ENCODE data around the gene ANKRD30B. TPM values are rescaled to one million over a fixed set of nuclear protein-coding genes. Genes with fewer than 3 reads are reported as not detected.
"Not testable (repeated sequence)": the region's sequence is repeated elsewhere in the genome, so short reads cannot be mapped to it uniquely, and the experiment has no call there.

The ANKRD30B gene
- not detected for total RNA-seq

GRCh38 chr18:14747513-14748474 is at the start of gene ANKRD30B:
TSS of gene ANKRD30B (plus strand) at chr18:14748172. CDS start at chr18:14748420, 248 bp downstream.
- Mint-ChIP-seq H3K36me3 (no peaks in the 10 kb centered on the region), H3K27ac (no peak within 1 kb of the TSS), H3K9me3 (no peaks in the 10 kb centered on the region)
- DNase-seq (ENCODE audit: low spot score in 2 of 2) (peak in 1 of 2 donors; percentile 2), ATAC-seq (peak in 1 of 2 donors; percentile 41)

GRCh38 chr18:14701286-14702040 is 46.5 kb upstream of the ANKRD30B start:
- not testable (repeated sequence) for H3K36me3 Mint-ChIP-seq; ATAC-seq; H3K9me3 Mint-ChIP-seq; DNase-seq (ENCODE audit: low spot score in 2 of 2); H3K27ac Mint-ChIP-seq

- not testable (repeated sequence) for H3K9me3 Mint-ChIP-seq; ATAC-seq; H3K27ac Mint-ChIP-seq; DNase-seq (ENCODE audit: low spot score in 2 of 2); H3K36me3 Mint-ChIP-seq
These were observed 38.2 kb upstream of the ANKRD30B start for GRCh38 chr18:14709761-14710160.

- not testable (repeated sequence) for H3K9me3 Mint-ChIP-seq; DNase-seq (ENCODE audit: low spot score in 2 of 2); H3K36me3 Mint-ChIP-seq; ATAC-seq; H3K27ac Mint-ChIP-seq
These were observed 26.4 kb upstream of the ANKRD30B start for GRCh38 chr18:14721569-14721968.

- not testable (repeated sequence) for H3K27ac Mint-ChIP-seq; H3K36me3 Mint-ChIP-seq; ATAC-seq; H3K9me3 Mint-ChIP-seq; DNase-seq (ENCODE audit: low spot score in 2 of 2)
These were observed 8.9 kb upstream of the ANKRD30B start for GRCh38 chr18:14739056-14739455.

- no peaks in the 10 kb centered on the region for H3K9me3 Mint-ChIP-seq
- H3K36me3 Mint-ChIP-seq, result no peaks in the 10 kb centered on the region
- H3K27ac Mint-ChIP-seq, result no peak overlapping the region
- no peak for ATAC-seq
- DNase-seq (ENCODE audit: low spot score in 2 of 2), result no peak
These were observed 1.1 kb upstream of the ANKRD30B start for GRCh38 chr18:14746897-14747296.

- ATAC-seq (no peak), DNase-seq (ENCODE audit: low spot score in 2 of 2) (no peak)
- Mint-ChIP-seq H3K9me3 (no peaks in the 10 kb centered on the region), H3K27ac (no peak overlapping the region), H3K36me3 (no peaks in the 10 kb centered on the region)
These were observed 524 bp downstream of the ANKRD30B start for GRCh38 chr18:14748496-14748895.

GRCh38 chr18:14763566-14763965 is 15.6 kb downstream of the ANKRD30B start:
- H3K9me3 Mint-ChIP-seq; H3K27ac Mint-ChIP-seq; DNase-seq (ENCODE audit: low spot score in 2 of 2); ATAC-seq; H3K36me3 Mint-ChIP-seq: not testable (repeated sequence)

- H3K9me3 Mint-ChIP-seq, result peaks cover 0 to 4% of the 10 kb centered on the region in 2 donors
- DNase-seq (ENCODE audit: low spot score in 2 of 2), result no peak
- H3K36me3 Mint-ChIP-seq, result no peaks in the 10 kb centered on the region
- H3K27ac Mint-ChIP-seq, result no peak overlapping the region
- peak in 1 of 2 donors; percentile 32 for ATAC-seq
These were observed 19.5 kb downstream of the ANKRD30B start for GRCh38 chr18:14767474-14767873.

GRCh38 chr18:14768241-14768640 is 20.3 kb downstream of the ANKRD30B start:
- DNase-seq (ENCODE audit: low spot score in 2 of 2) (no peak), ATAC-seq (peak in 1 of 2 donors; percentile 41)
- no peak overlapping the region for H3K27ac Mint-ChIP-seq
- peaks cover 0 to 4% of the 10 kb centered on the region in 2 donors for H3K9me3 Mint-ChIP-seq
- H3K36me3 Mint-ChIP-seq, result no peaks in the 10 kb centered on the region

- no peak overlapping the region for H3K27ac Mint-ChIP-seq
- ATAC-seq, result no peak
- DNase-seq (ENCODE audit: low spot score in 2 of 2), result no peak
- H3K36me3 Mint-ChIP-seq, result no peaks in the 10 kb centered on the region
- peaks cover 0 to 4% of the 10 kb centered on the region in 2 donors for H3K9me3 Mint-ChIP-seq
These were observed 21.4 kb downstream of the ANKRD30B start for GRCh38 chr18:14769381-14769780.

GRCh38 chr18:14776801-14777200 is 28.8 kb downstream of the ANKRD30B start:
- Mint-ChIP-seq H3K9me3 (no peaks in the 10 kb centered on the region), H3K27ac (no peak overlapping the region), H3K36me3 (no peaks in the 10 kb centered on the region)
- DNase-seq (ENCODE audit: low spot score in 2 of 2) (no peak), ATAC-seq (no peak)

GRCh38 chr18:14781671-14782070 is 33.7 kb downstream of the ANKRD30B start:
- no peak for ATAC-seq
- H3K36me3 Mint-ChIP-seq, result no peaks in the 10 kb centered on the region
- no peaks in the 10 kb centered on the region for H3K9me3 Mint-ChIP-seq

GRCh38 chr18:14784133-14784532 is 36.2 kb downstream of the ANKRD30B start:
- ATAC-seq, result no peak
- H3K36me3 Mint-ChIP-seq, result no peaks in the 10 kb centered on the region
- no peaks in the 10 kb centered on the region for H3K9me3 Mint-ChIP-seq

More at GRCh38 chr18:14781671-14782070, 33.7 kb downstream of the ANKRD30B start:
- no peak for DNase-seq (ENCODE audit: low spot score in 2 of 2)
- no peak overlapping the region for H3K27ac Mint-ChIP-seq

GRCh38 chr18:14796876-14797275 is 48.9 kb downstream of the ANKRD30B start:
- not testable (repeated sequence) for ATAC-seq; H3K36me3 Mint-ChIP-seq; H3K27ac Mint-ChIP-seq; H3K9me3 Mint-ChIP-seq; DNase-seq (ENCODE audit: low spot score in 2 of 2)

More at GRCh38 chr18:14784133-14784532, 36.2 kb downstream of the ANKRD30B start:
- no peak for DNase-seq (ENCODE audit: low spot score in 2 of 2)
- H3K27ac Mint-ChIP-seq, result no peak overlapping the region

GRCh38 chr18:14797969-14798764 is 50.2 kb downstream of the ANKRD30B start:
- not testable (repeated sequence) for H3K27ac Mint-ChIP-seq; DNase-seq (ENCODE audit: low spot score in 2 of 2); H3K36me3 Mint-ChIP-seq; H3K9me3 Mint-ChIP-seq; ATAC-seq

Measured in activated naive CD4-positive, alpha-beta T cell treated with anti-CD3 and anti-CD28 coated beads, Interleukin-2, amount 50 U/mL, for 72 hours (primary cell).